ENCODE data around the gene SHANK3. TPM values are rescaled to one million over a fixed set of nuclear protein-coding genes. Genes with fewer than 3 reads are reported as not detected.

Gene SHANK3
- total RNA-seq = 50.6 TPM
- long read RNA-seq, partial matches to known transcripts = 97 of 124 reads
- long read RNA-seq, other reads (novel, unspliced or antisense) = 27 of 124 reads

DNA sequence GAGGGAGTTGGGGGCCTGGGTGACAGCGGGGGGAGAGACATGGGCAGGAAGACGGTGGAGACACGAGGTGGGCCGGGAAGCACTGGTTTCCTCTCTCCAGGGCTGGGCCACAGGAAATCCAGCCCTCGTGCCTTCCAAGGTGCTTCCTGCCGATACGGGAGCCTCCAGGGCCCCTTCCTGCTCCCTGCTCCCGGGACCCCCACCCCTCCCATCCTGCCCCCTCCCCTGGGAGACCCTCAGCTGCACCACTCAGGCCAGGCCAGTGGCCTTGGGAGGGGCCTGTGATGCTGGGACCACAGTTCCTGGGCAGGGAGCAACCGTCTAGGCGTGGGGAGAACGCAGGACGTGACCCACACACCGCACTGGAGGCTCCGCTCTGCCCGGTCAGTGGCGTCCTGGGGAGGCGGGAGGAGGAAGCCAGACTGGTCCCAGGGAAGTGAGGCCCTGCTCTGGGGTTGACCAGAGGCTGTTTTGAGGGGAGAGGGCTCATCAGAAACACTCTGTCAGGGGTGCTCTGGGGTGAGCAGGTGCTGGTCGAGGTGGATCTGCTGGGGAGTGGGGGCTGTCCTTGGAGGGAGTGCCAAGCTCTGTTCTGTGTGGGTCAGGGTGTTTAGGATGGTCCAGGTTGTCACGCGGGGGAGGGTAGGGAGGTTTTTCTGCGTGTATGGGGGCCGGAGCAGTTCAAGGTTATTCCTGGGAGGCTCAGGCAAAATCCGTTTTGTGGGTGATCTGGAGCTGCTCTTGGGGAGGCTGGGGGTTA is at the start of gene SHANK3:
Gene SHANK3 (plus strand): TSS at position 353 of the 760 bp plus-strand sequence.
- peak within 1 kb of the TSS; percentile 57 for H3K4me3 ChIP-seq
- ATAC-seq (peak; percentile 53 to 66), DNase-seq (peak; percentile 70)
- TF ChIP-seq, protein P1, sequence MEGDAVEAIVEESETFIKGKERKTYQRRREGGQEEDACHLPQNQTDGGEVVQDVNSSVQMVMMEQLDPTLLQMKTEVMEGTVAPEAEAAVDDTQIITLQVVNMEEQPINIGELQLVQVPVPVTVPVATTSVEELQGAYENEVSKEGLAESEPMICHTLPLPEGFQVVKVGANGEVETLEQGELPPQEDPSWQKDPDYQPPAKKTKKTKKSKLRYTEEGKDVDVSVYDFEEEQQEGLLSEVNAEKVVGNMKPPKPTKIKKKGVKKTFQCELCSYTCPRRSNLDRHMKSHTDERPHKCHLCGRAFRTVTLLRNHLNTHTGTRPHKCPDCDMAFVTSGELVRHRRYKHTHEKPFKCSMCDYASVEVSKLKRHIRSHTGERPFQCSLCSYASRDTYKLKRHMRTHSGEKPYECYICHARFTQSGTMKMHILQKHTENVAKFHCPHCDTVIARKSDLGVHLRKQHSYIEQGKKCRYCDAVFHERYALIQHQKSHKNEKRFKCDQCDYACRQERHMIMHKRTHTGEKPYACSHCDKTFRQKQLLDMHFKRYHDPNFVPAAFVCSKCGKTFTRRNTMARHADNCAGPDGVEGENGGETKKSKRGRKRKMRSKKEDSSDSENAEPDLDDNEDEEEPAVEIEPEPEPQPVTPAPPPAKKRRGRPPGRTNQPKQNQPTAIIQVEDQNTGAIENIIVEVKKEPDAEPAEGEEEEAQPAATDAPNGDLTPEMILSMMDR (IDR thresholded peaks at IDR 0.05) = no peak
- intact Hi-C loops (cut with DNase I) = no loop called here
- no peaks in the 10 kb centered on the region for H3K9me3 ChIP-seq
- peaks cover 2% of the 10 kb centered on the region for H3K36me3 ChIP-seq
- peaks cover 13% of the 10 kb centered on the region for H3K27me3 ChIP-seq (ENCODE audit: low read depth)
- H3K27ac ChIP-seq = peak within 1 kb of the TSS; percentile 87
- H3K4me1 ChIP-seq = peaks cover 16% of the 10 kb centered on the region

DNA sequence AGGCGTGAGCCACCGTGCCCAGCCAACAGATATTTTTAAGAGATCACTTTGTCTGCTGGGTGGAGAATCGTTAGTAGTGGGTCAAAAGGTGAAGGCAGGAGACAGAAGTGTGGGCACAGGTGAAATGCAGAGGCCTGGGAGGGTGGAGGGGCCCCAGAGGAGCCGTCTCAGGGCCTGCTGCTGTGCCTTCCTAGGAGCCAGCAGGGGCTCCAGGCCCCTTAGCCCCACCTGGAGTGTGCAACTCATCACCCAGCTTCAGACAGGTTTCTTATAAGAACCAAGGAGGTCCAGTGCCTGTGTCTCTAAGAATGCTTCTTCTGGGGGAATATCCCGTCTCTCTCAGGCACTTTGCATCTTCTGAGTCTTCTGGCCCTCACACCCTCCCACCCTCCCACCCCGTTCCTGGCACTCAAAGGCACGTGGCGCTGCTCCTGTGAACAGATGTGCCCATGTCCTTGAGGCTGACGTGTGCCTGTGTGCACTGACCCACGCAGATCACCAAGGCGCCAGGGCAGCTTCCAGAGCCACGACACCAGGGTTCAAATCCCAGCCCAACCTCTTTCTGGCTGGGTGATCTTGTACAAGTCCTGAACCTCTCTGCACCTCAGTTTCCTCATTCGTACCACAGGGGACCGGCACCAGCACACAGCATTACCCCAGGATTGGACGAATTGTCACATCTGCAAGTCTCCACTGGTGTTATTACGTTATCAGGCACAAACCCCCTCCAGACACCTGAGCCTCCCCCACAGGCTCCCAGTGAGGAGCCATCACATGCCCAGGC is 48.1 kb upstream of the SHANK3 start:
- no peak for ATAC-seq
- Histone ChIP-seq H3K36me3 (peaks cover 14% of the 10 kb centered on the region), H3K9me3 (no peaks in the 10 kb centered on the region), H3K4me1 (peaks cover 49% of the 10 kb centered on the region), H3K27me3 (ENCODE audit: low read depth) (no peaks in the 10 kb centered on the region), H3K4me3 (no peak overlapping the region), H3K27ac (no peak overlapping the region)
- no peak for DNase-seq
- TF ChIP-seq, protein P1 (IDR thresholded peaks at IDR 0.05) = no peak
- intact Hi-C loops (cut with DNase I) = no loop called here

DNA sequence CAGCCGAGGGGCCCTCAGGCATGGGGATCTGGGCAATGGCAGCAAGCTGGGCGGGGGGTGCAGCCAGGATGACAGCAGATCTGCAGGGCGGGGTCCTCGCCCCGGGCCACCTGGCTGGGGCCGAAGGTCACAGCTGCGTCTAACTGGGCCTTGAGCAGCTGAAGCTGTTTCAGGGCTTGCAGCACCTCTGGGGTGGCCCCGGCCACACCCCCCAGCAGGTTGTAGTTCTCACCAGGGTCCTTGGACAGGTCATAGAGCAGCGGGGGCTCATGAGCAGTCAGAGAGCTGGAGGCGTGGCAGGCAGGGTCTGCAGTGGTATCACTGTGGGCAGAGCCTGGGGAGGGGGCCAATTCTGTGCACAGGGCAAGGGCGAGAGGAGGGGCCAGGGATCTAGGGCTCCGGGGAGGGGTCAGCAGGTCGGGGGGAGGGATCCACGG is 47.5 kb upstream of the SHANK3 start:
- DNase-seq (no peak), ATAC-seq (no peak)
- no peak overlapping the region for H3K4me3 ChIP-seq
- no peaks in the 10 kb centered on the region for H3K27me3 ChIP-seq (ENCODE audit: low read depth)
- no peak overlapping the region for H3K27ac ChIP-seq
- peaks cover 14% of the 10 kb centered on the region for H3K36me3 ChIP-seq
- intact Hi-C loops (cut with DNase I) = no loop called here
- H3K4me1 ChIP-seq = peaks cover 43% of the 10 kb centered on the region
- no peaks in the 10 kb centered on the region for H3K9me3 ChIP-seq
- TF ChIP-seq, protein P1 (IDR thresholded peaks at IDR 0.05) = no peak

DNA sequence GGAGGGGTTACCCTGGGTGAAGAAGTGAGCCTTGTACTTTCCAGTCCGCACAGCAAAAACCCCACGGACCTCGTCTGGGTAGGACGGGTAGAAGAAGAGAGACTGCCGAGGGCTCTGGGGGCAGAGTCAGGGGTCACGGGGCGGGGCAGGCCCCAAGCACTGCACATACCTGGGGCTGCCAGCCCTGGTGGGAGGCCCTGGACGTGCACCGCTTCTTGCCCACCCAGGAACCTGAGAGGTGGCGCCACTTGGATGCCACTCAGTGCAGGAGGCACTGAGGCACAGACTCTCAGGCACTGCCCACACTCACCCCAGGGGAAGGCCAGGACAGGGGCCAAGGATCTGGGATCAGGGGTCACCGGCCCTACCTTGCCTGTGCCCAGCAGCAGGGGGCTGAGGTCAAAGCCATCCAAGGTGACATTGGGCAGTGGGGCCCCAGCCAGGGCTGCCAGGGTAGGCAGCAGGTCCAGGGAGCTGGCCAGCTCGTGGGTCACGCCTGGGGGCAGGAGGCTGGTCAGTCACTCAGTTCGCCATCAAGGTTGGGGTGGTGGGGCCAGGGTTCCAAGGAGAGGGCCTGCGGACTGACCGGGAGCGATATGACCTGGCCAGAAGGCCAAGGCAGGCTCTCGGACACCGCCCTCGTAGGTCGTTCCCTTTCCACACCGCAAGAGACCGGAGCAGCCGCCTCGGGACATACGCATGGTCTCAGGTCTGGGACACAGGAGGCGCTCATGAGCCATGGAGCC is 46.9 kb upstream of the SHANK3 start:
- intact Hi-C loops (cut with DNase I) = no loop called here
- no peak overlapping the region for H3K4me3 ChIP-seq
- peaks cover 14% of the 10 kb centered on the region for H3K36me3 ChIP-seq
- TF ChIP-seq, protein P1 (IDR thresholded peaks at IDR 0.05) = no peak
- no peaks in the 10 kb centered on the region for H3K9me3 ChIP-seq
- no peak for DNase-seq
- no peak overlapping the region for H3K27ac ChIP-seq
- H3K27me3 ChIP-seq (ENCODE audit: low read depth) = no peaks in the 10 kb centered on the region
- no peak for ATAC-seq
- peaks cover 38% of the 10 kb centered on the region for H3K4me1 ChIP-seq

DNA sequence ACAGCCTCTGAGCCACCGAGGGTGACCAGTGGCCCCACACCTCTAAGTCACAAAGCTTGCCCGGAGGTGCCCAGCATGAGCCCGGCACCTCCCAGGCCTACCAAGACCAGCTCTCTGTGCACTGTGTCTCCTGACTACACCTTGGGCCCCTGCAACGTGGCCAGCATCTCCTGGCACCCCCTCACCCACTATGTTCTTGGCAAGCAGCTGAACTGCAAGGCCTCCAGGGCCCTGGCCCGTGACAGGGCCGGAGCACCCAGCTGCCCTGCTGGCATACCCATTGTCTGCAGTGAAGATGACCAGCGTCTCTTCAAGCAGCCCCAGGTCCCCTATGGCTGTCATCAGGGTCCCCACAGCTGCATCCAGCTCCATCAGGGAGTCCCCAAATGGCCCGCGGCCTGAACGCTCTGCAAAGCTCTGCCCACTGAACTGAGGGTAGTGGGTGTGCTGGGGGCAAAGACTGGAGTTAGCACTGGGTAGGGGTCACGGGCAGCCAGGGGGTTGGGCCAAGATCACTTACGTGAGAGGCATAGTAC is 46.2 kb upstream of the SHANK3 start:
- no peak overlapping the region for H3K4me3 ChIP-seq
- peaks cover 14% of the 10 kb centered on the region for H3K36me3 ChIP-seq
- DNase-seq (no peak), ATAC-seq (no peak)
- TF ChIP-seq, protein P1 (IDR thresholded peaks at IDR 0.05) = no peak
- intact Hi-C loops (cut with DNase I) = no loop called here
- peaks cover 32% of the 10 kb centered on the region for H3K4me1 ChIP-seq
- H3K27me3 ChIP-seq (ENCODE audit: low read depth) = no peaks in the 10 kb centered on the region
- H3K27ac ChIP-seq = no peak overlapping the region
- H3K9me3 ChIP-seq = no peaks in the 10 kb centered on the region
